NCI-H82 treated with DMSO at 0.1 percent for 48 hours (cell line): Measurements from ENCODE around the gene SHD.
"Not testable (repeated sequence)": the region's sequence is repeated elsewhere in the genome, so short reads cannot be mapped to it uniquely, and the experiment has no call there.

Experiments used
- DNase-seq: peaks from one replicate; lab custom pipeline; 2025; ENCODE audit not compliant: unreplicated experiment; lab: John Stamatoyannopoulos, UW

Gene SHD

GRCh38 chr19:4326215-4326836 lies 47.3 kb downstream of the SHD start:
- no peak for DNase-seq

- no peak for DNase-seq
Observed at GRCh38 chr19:4326837-4327251, 47.8 kb downstream of the SHD start.

DNA sequence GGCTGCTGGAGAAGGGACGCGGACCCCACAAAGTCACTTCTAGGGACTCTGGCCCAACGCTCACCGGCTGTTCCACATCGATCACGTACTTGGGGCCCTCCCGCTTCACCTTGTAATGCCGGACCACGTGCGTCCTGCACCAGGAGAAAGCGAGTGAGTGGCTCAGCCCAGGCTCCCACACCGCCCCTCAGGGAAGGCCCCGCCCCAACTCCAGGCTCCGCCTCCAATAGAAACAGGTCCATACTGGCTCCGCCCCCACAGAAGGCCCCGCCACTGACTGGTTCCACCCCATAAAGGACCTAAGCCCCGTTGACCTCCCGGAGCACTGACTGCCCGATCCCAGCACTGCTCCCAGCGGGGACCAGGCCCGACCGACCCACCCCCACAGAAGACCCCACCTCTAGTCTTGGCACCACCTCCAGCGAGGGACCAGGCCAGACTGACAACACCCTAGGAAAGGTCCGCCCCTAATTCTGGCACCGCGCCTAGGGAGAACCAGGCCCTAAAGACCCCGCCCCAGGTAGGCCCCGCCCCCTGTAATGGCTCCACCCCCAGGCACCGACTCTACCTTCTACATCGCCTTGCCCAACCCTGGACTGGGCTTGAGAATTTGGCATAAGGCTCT lies 48.3 kb downstream of the SHD start:
- peak; percentile 75 for DNase-seq

DNA sequence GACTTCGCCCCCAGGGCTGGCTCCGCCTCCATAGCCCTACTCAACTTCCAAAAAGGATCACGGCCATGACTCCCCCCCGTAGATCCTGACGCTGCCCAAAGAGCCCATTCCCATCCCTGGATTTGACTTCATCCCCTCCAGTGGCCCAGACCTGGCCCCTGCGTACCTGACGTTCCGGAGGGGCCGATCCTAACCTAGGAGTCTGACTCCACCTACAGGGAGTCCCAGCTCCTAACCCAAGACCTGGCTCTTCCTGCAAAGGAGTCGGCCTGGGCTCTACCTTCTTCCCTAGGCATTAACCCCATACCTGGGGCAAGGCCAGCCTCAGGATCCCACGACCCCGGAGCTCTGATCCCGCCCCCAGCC lies 48.8 kb downstream of the SHD start:
- DNase-seq, result no peak

- DNase-seq, result peak; percentile 89
Observed at GRCh38 chr19:4328243-4328990, 49.4 kb downstream of the SHD start.

DNA sequence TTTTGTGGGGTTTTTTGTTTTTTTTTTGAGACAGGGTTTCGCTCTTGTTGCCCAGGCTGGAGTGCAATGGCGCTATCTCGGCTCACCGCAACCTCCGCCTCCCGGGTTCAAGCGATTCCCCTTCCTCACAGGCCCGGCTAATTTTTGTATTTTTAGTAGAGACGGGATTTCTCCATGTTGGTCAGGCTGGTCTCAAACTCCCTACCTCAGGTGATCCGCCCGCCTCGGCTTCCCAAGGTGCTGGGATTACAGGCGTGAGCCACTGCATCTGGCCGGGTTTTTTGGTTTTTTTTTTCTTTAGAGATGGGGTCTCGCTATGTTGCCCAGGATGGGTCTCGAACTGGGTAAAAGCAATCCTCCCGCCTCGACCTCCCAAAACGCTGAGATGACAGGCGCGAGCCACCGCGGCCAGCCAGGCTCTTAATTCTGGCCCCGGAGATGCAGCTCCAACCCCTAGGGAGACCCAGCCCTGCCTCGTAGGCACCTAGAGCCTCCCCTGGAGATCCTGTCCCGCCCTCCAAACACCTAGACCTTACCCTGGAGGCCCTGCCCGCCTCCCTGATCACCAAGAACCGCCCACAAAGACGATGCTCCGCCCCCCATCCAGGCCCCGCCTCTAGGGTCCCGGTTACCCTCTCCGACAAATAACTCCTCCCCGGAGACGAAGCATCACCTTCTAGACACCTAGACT lies 50.1 kb downstream of the SHD start:
- DNase-seq, result not testable (repeated sequence)

DNA sequence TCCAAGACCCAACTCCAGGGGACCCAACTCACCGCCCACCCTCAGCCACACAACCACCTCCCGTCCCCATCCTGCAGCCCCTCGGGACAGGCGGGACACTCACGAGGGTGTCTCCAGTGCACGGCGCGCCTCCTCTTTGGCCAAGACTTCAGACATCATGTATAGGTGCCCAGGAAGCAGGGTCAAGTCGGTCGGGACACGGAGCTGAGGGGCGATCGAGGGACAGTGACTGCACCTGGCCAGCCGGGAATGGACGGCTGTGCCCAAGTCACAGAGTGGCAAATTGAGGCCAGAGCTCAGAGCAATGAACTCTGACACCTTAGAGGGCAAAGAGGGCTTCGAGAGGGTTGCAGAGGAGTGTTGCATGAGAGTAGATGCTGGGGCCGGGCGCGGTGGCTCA lies 50.8 kb downstream of the SHD start:
- DNase-seq, result no peak

DNA sequence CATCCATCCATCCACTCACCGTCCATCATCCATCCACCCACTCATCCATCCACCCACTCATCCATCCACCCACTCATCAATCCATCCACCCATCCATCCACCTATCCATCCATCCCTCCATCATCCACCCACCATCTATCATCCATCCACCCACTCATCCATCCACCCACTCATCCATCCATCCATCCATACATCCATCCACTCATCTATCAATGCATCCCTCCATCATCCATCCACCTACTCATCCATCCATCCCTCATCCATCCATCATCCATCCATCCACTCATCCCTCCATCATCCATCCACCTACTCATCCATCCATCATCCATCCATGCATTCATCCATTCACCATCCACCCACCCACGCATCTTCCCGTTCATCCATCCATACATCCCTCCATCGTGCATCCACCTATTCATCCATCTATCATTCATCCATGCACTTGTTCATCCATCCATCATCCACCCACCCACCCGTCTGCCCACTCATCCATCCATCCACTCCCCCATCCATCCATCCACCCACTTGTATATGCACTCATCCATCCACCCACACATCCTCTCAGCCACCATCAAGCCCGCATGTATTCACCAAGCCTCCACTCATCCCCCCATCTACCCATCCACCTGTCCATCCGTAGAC lies 56.0 kb downstream of the SHD start:
- DNase-seq, result no peak

- no peak for DNase-seq
Observed at GRCh38 chr19:4337906-4338440, 58.9 kb downstream of the SHD start.

DNA sequence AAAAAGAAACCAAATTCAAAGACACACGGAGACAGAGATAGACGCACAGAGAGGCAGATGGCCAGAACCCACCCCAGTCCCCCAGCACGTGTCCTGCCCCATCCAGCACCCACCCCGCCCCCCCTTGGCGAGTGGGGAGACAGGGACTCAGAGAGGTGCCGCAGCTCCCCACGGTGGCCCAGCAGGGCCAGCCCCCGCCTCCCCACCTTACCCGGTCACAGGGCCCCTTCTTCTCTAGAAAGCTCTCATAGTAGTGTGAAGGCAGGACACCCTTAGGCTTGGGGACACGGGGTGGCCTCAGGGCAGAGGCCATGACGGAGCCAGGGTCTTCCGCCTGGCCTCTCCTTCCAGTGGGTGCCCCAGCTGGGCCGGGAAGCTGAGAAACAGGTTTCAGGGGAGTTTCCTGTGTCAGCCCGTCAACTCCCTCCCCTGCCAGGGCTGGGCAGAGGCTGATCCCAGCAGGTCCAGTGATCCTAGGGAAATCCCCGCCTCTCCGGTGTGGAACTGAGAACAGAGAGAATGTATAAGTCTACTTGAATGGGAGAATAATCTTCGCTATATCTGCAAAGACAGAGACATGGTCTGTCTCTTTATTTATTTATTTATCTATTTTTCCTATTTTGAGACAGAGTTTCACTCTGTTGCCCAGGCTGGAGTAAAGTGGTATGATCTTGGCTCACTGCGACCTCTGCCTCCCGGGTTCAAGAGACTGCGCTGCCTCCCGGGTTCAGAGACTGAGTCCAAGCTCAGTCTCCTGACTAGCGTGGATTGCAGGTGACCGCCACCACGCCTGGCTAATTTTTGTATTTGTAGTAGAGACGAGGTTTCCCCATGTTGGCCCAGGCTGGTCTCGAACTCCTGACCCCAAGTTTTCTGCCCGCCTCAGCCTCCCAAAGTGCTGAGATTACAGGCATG lies 59.6 kb downstream of the SHD start, which contains the start of gene STAP2:
STAP2 (minus strand) TSS at position 387 of the 915 bp plus-strand sequence; CDS start at position 313, 74 bp downstream.
- no peak for DNase-seq
